ENCODE measurements around the gene ERP27.

ERP27 gene

GRCh38 chr12:14901228-14901562 lies 37.1 kb downstream of the ERP27 start:
- no peak for DNase-seq (ENCODE audit: low read depth)

GRCh38 chr12:14900521-14901227 lies 37.7 kb downstream of the ERP27 start:
- no peak for DNase-seq (ENCODE audit: low read depth)

GRCh38 chr12:14896521-14897169 lies 41.7 kb downstream of the ERP27 start:
- DNase-seq (ENCODE audit: low read depth): no peak

GRCh38 chr12:14893506-14894250 lies 44.7 kb downstream of the ERP27 start:
- no peak for DNase-seq (ENCODE audit: low read depth)

GRCh38 chr12:14892726-14893505 lies 45.4 kb downstream of the ERP27 start:
- DNase-seq (ENCODE audit: low read depth): no peak

- no peak for DNase-seq (ENCODE audit: low read depth)
Measured at GRCh38 chr12:14890701-14891100, 47.6 kb downstream of the ERP27 start.

GRCh38 chr12:14886271-14886670 lies 52.1 kb downstream of the ERP27 start:
- DNase-seq (ENCODE audit: low read depth): no peak

GRCh38 chr12:14885718-14886221 lies 52.6 kb downstream of the ERP27 start, which contains the start of gene MGP:
Gene MGP (minus strand): TSS chr12:14885854. CDS start chr12:14885791, 63 bp downstream.
- DNase-seq (ENCODE audit: low read depth): no peak

GRCh38 chr12:14884458-14884878 lies 53.9 kb downstream of the ERP27 start:
- DNase-seq (ENCODE audit: low read depth): peak; percentile 72

- no peak for DNase-seq (ENCODE audit: low read depth)
Measured at GRCh38 chr12:14883686-14884085, 54.7 kb downstream of the ERP27 start.

- no peak for DNase-seq (ENCODE audit: low read depth)
Measured at GRCh38 chr12:14880890-14881453, 57.4 kb downstream of the ERP27 start.

GRCh38 chr12:14879222-14879933 lies 59.0 kb downstream of the ERP27 start:
- DNase-seq (ENCODE audit: low read depth): no peak

- no peak for DNase-seq (ENCODE audit: low read depth)
Measured at GRCh38 chr12:14878488-14878887, 59.8 kb downstream of the ERP27 start.

- DNase-seq (ENCODE audit: low read depth): no peak
Measured at GRCh38 chr12:14876833-14877232, 61.5 kb downstream of the ERP27 start.

GRCh38 chr12:14874882-14875281 lies 63.5 kb downstream of the ERP27 start:
- DNase-seq (ENCODE audit: low read depth): no peak

GRCh38 chr12:14873440-14874185 lies 64.7 kb downstream of the ERP27 start:
- DNase-seq (ENCODE audit: low read depth): no peak

GRCh38 chr12:14871886-14872285 lies 66.5 kb downstream of the ERP27 start:
- DNase-seq (ENCODE audit: low read depth): no peak

- no peak for DNase-seq (ENCODE audit: low read depth)
Measured at GRCh38 chr12:14871247-14871646, 67.1 kb downstream of the ERP27 start.

GRCh38 chr12:14868916-14869506 lies 69.3 kb downstream of the ERP27 start:
- DNase-seq (ENCODE audit: low read depth): no peak

All from stimulated activated CD8-positive, alpha-beta memory T cell treated with anti-CD3 and anti-CD28 coated beads, Interleukin-15, amount 100 ng/mL, for 1 hour (primary cell).